Left cardiac atrium (tissue), 4 donors: Measurements from ENCODE around the gene KIF18B. TPM values are rescaled to one million over a fixed set of nuclear protein-coding genes. Genes with fewer than 3 reads are reported as not detected.

Source experiments
- ATAC-seq, 2 donors: fragments of 200-7000 bp; cut with Tn5 transposase; one replicate each; pipeline ENCODE4 v1.9.1; 2020; ENCODE audit warnings: mild to moderate bottlenecking in 2 of 2, moderate library complexity in 2 of 2
- DNase-seq: peaks from one replicate; pipeline ENCODE4 v3.0.0-alpha.2; 2020
- intact Hi-C, 2 donors: fragments of 100-400 bp; cut with DNase I; formaldehyde crosslinking; loops; one replicate each; pipeline versions ENCODE4 v1.14.1 to v1.15.1; 2022 to 2023
- total RNA-seq, 2 donors: library from RNA; stranded (reverse); fragmentation: NEBNext Ultra II Directional; extraction: Animal tissue kit (Norgen Biotek cat#: 25700); gene quantifications; one replicate each; pipeline ENCODE4 v1.2.1, GENCODE V29; 2021
- donor health status: DM: no; HTN: yes; CAD: no.
- donor health status: DM: no; HTN: yes; CAD: no; lungs with severe emphysema.
- donor health status: DM: yes; HTN: yes; CAD: no.
- donor health status: Dilated cardiomyopathy.

Gene KIF18B
- total RNA-seq, 2 donors from 2014 or later = 0.16 to 0.85 TPM

DNA sequence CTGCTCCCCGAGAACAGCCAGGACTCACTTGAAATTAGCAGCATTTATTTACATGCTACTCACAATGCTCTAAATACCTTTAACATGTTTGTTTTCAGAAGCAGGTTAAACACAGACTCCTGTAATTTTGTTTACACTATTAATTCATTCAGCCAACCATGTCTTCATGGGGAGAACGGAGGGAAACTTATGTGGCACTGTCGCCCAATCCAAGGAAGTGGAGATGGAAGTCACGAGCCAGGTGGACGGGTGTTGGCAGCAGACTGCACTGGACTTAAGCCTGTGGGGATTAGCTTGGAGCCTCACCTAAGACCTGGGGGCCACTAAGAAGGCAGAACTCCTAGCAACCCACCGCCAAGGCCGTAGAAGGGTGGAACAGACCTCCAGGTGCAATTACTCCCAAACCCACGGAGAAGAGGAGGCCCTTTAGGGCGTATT is 23.4 kb downstream of the KIF18B start:
- ATAC-seq (no peak), DNase-seq (no peak)
- intact Hi-C loops = loop anchor here in 1 of 2 donors (5.0 kb wide), 1 partner anchor 208 kb away; the partner anchor contains the start of gene PLCD3

- DNase-seq = no peak
- intact Hi-C loops = loop anchor here in 1 of 2 donors (5.0 kb wide), 1 partner anchor 209 kb away; the partner anchor contains the start of gene PLCD3
- ATAC-seq = no peak
Observed at GRCh38 chr17:44922746-44923470, 24.7 kb downstream of the KIF18B start.

DNA sequence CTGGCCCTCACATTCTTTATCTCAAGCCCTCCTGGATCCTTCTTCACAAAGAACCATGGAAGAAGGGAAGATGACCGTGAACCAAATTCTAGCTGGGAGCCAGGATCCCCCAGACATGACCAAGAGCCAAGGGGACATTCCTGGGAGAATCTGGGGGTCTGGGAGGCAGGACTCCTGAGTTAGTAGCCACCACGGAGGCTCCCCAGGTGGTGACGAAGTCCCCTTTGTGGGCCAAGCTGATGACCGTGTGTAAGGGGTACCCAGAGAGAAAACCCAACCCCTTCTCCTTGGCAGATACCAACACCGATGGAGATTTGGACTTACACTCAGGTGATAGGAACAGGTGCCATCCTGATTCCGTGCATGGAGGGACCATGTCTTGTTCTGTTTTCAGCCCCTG is 25.4 kb downstream of the KIF18B start:
- ATAC-seq (no peak), DNase-seq (no peak)
- intact Hi-C loops = loop anchor here in 1 of 2 donors (5.0 kb wide), 1 partner anchor 210 kb away; the partner anchor contains the start of gene PLCD3

- ATAC-seq = peak; percentile 10 to 44
- intact Hi-C loops = loop anchor here in 1 of 2 donors (5.0 kb wide), 1 partner anchor 211 kb away; the partner anchor contains the start of gene PLCD3
- no peak for DNase-seq
Observed at GRCh38 chr17:44921122-44921882, 26.3 kb downstream of the KIF18B start.

- DNase-seq = no peak
- intact Hi-C loops = loop anchor here in 1 of 2 donors (1.0 to 5.0 kb wide), 2 partner anchors 102 to 212 kb away; partner anchors contain the start of gene PLCD3
- ATAC-seq = no peak
Observed at GRCh38 chr17:44920565-44920940, 27.0 kb downstream of the KIF18B start.

DNA sequence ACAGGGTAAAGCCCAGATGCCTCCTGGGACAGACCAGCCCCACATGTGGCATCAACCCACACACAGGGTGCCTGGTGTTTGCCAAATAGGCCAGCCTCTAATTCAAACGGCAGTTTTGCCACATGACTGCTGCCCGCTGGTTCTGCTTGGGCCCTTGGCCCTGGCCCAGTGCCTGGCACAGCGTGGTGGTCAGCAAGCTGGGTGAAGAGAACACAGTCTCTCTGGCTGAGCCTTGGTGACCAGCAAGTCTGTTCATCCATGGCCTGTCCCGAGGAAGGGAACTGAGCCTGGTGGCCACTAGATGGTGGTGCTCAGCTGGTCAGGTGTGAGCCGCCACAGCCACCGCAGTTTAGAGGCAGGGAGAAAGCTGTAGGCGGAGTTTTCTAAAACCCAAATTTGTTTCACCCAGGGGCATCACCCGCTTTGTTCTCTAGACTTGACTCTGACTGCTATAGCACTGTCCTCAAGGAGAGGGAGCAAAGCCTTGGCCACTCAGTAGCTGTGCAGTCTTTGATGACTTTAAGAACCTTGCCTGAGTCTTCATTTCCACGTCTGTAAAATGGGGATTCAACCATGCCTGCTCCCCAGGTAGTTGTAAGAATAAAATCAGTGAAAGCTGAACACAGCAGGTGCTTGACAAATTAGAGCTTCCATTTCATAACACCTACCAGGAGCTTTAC is 27.5 kb downstream of the KIF18B start:
- DNase-seq = peak; percentile 87
- intact Hi-C loops = loop anchor here (1.0 to 10.0 kb wide), 4 partner anchors 102 to 212 kb away; partner anchors contain the start of gene PLCD3 (in 1 of the 2)
- peak; percentile 83 for ATAC-seq

DNA sequence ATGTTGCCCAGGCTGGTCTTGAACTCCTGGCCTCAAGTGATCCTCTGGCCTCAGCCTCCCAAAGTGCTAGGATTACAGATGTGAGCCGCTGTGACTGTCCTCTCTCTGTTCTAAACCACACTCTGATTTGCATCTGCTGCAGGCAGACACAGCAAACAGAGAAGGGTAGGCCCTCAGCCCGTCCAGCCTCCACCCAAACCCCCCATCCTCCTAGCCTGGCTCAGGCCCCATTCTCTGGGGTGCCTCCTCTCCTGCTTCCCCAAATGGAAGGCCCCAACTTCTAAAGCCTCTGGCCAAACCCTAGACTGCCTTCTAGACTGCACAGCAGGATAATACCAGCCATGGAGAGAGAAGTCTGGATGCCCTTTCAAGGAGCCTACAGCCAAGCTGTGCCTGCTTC is 28.2 kb downstream of the KIF18B start:
- DNase-seq (no peak), ATAC-seq (no peak)
- intact Hi-C loops = loop anchor here (2.0 to 10.0 kb wide), 2 partner anchors 103 to 175 kb away; no protein-coding TSS in a partner anchor

DNA sequence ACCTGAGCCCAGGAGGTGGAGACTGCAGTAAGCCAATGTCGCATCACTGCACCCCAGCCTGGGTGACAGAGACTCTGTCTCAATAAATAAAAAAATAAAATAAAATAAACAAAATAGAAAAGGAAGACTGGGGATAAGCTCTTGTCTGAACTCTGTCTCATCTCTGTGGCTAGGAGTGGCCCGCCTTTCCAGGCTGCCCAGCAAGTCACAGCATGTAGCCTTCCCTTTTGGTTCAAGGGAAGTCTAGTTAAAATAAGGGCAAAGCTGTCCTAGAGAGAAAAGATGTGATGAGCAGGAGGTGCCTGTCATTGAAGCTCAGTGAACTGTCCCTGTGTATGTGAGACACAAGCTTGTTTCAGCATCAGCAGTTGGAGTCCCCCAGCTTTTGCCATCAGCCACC is 29.6 kb downstream of the KIF18B start:
- DNase-seq (no peak), ATAC-seq (no peak)
- intact Hi-C loops = loop anchor here (2.0 to 10.0 kb wide), 2 partner anchors 105 to 177 kb away; no protein-coding TSS in a partner anchor

DNA sequence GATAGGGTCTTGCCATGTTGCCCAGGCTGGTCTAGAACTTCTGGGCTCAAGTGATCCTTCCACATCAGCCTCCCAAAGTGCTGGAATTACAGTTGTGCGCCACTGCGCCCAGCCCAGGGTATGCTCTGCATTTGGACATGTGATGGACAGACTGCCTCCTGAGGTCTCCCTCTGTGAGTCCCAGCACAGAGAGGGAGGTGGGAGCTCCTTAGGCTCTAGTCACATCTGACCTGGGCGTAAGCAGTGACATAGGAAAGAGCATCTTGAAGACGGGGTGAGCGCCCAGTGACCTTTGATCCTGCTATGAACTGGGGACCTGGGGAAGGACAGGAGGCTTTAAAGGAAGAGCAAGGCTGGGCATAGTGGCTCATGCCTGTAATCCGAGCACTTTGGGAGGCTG is 30.1 kb downstream of the KIF18B start:
- DNase-seq = no peak
- intact Hi-C loops = loop anchor here (10.0 kb wide), 1 partner anchor 177 kb away; no protein-coding TSS in a partner anchor
- ATAC-seq = no peak

GRCh38 chr17:44916781-44917241 is 30.8 kb downstream of the KIF18B start:
- peak; percentile 79 to 80 for ATAC-seq
- intact Hi-C loops = loop anchor here (10.0 kb wide), 1 partner anchor 178 kb away; no protein-coding TSS in a partner anchor
- peak; percentile 78 for DNase-seq

- DNase-seq (no peak), ATAC-seq (peak in 1 of 2 donors; percentile 3)
- intact Hi-C loops = loop anchor here (10.0 kb wide), 1 partner anchor 179 kb away; no protein-coding TSS in a partner anchor
Observed at GRCh38 chr17:44915862-44916780, 31.5 kb downstream of the KIF18B start.

DNA sequence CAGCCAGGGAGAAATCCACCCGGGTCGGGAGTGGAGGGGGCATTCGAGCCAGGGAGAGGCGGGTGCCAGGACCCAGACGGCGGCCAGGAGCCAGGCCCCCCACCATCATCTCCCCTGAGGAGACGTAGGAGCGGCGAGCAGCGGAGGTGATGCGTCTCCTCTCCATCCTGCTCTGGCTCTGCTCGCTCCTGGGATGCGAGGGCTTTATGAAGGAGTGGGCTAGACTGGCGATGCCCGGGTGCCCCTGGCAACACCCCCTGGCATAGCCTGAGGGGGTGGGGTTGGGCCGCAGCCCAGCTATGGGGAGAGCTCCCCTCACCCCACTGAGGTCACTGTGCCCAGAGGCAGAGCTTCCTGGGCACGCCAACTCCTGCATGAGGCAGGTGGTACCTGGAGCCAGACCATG is 32.2 kb downstream of the KIF18B start, which contains the start of gene GFAP:
TSS of gene GFAP (minus strand) at position 180 of the 406 bp plus-strand sequence. CDS start at position 166, 14 bp downstream.
- intact Hi-C loops = loop anchor here (10.0 kb wide), 1 partner anchor 179 kb away; no protein-coding TSS in a partner anchor
- ATAC-seq (no peak), DNase-seq (no peak)

- no peak for ATAC-seq
- DNase-seq = no peak
- intact Hi-C loops = loop anchor here (10.0 kb wide), 1 partner anchor 180 kb away; no protein-coding TSS in a partner anchor
Observed at GRCh38 chr17:44914698-44915271, 32.8 kb downstream of the KIF18B start.

- ATAC-seq (no peak), DNase-seq (no peak)
- intact Hi-C loops = loop anchor here (10.0 kb wide), 1 partner anchor 181 kb away; no protein-coding TSS in a partner anchor
Observed at GRCh38 chr17:44914148-44914547, 33.4 kb downstream of the KIF18B start.

DNA sequence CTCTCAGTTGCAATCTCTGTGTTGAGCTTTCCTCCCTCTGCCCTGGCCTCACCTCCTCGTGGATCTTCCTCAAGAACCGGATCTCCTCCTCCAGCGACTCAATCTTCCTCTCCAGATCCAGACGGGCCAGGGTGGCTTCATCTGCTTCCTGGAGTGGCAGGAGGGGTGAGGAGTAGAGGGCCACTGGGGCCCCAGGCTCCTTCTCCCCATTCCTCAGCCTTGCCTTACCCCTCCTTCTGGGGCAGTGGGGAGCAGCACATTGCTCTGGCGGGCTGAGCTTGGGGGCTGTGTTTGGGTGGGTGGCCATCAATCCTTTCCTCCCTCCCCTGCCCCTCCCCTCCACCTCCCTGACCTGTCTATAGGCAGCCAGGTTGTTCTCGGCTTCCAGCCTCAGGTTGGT is 33.9 kb downstream of the KIF18B start:
- ATAC-seq = no peak
- DNase-seq = no peak
- intact Hi-C loops = loop anchor here (10.0 kb wide), 1 partner anchor 181 kb away; no protein-coding TSS in a partner anchor

DNA sequence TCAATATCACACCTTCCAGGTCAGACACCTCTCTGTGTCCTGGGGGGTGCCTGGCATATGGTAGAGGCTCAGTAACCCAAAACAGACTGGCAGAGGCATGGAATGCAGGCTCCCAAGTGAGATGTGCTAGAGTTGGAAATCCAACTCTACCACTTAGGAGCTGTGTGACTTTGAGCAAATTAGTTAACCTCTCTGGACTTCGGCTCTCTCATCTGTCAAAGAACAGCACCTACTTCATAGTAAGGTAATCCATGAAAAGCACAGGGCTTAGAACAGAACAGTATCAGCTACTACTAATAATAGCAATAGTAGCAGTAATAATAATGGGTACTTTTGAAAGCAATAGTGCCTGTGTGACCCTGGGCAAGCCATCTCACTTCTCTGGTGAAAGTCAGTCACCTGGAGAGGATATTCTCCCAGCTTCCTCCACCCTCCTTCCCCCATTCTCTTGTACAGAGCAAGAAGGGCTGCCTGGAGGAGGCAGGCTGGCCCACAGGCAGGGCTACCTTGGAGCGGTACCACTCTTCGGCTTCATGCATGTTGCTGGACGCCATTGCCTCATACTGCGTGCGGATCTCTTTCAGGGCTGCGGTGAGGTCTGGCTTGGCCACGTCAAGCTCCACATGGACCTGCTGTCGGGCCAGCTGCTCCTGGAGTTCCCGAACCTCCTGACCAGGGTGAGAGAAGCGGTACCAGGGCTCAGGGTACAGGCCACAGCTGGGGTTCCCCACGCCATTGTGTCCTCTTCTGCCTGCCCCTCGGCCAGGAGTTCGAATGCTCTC is 34.6 kb downstream of the KIF18B start:
- no peak for ATAC-seq
- intact Hi-C loops = loop anchor here (10.0 kb wide), 1 partner anchor 182 kb away; no protein-coding TSS in a partner anchor
- DNase-seq = no peak
